ENCODE results near the gene UBE2D1.

- TF ChIP-seq CTCF (IDR thresholded peaks at IDR 0.05) (no peak), SIN3A (IDR thresholded peaks at IDR 0.05; ENCODE audit: borderline replicate concordance, insufficient read depth, low read depth, low read length) (no peak), REST (IDR thresholded peaks at IDR 0.05; ENCODE audit: insufficient read depth in 1 of 2, low read depth in 2 of 2, low read length in 1 of 2) (no peak)
Measured at GRCh38 chr10:58385784-58386112, 50.9 kb downstream of the UBE2D1 start.

All from Panc1 (cell line).